Measurements from ENCODE around the gene RCAN2. TPM values are rescaled to one million over a fixed set of nuclear protein-coding genes. Genes with fewer than 3 reads are reported as not detected.

The RCAN2 gene
- total RNA-seq, 1 donor from 2014 or later: 17.0 TPM

DNA sequence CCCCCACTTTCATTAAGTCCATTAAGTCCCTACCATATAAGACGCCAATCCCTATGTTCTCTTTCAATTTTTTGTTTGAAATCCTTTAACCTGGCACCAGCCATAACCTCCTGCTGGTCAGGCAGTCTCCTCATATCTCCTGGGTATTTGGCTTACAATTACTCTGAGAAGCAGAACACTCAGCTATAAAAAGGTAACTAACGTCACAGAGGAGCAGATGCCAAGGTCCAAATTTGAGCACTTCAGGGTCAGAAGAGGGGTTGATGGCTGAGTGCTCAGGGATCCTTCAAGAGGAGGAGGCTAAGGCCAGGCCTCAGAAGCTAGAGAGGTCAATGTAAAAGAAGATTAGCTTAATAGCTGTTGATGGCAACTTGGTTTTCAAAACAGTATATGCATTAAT lies 22.3 kb upstream of the RCAN2 start:
- DNase-seq (ENCODE audit: low spot score): no peak
- Mint-ChIP-seq H3K9me3 (ENCODE audit: unreplicated experiment) (no peaks in the 10 kb centered on the region), H3K27ac (ENCODE audit: unreplicated experiment) (no peak overlapping the region), H3K36me3 (ENCODE audit: low read depth, unreplicated experiment) (no peaks in the 10 kb centered on the region), H3K4me3 (ENCODE audit: unreplicated experiment) (no peak overlapping the region), H3K27me3 (ENCODE audit: unreplicated experiment) (no peaks in the 10 kb centered on the region), H3K4me1 (ENCODE audit: unreplicated experiment) (no peaks in the 10 kb centered on the region)
- no peak for TF ChIP-seq CTCF (IDR thresholded peaks at IDR 0.05; ENCODE audit: unreplicated experiment)

DNA sequence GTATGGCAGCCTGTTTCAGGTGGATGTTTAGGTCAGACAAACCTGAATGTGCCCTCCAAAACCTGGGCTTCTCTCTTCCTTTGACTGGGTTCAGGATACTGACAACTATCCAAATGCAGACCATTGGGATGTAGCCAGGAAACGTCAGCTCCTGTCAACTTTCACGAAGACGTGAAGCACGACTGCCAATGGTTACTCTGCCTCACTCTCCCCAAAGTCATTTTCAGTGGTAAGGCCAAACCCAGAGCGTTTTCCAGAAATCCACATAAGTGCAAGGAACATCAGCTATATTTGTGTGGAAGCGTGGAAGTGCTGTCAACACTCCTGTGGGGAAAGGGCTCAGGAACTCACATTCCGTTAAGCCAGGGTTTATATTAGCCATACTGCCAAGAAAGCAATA lies 20.1 kb upstream of the RCAN2 start:
- no peaks in the 10 kb centered on the region for H3K4me1 Mint-ChIP-seq (ENCODE audit: unreplicated experiment)
- H3K9me3 Mint-ChIP-seq (ENCODE audit: unreplicated experiment): no peaks in the 10 kb centered on the region
- H3K27me3 Mint-ChIP-seq (ENCODE audit: unreplicated experiment): no peaks in the 10 kb centered on the region
- DNase-seq (ENCODE audit: low spot score): no peak
- no peak overlapping the region for H3K27ac Mint-ChIP-seq (ENCODE audit: unreplicated experiment)
- no peak for TF ChIP-seq CTCF (IDR thresholded peaks at IDR 0.05; ENCODE audit: unreplicated experiment)
- no peaks in the 10 kb centered on the region for H3K36me3 Mint-ChIP-seq (ENCODE audit: low read depth, unreplicated experiment)
- no peak overlapping the region for H3K4me3 Mint-ChIP-seq (ENCODE audit: unreplicated experiment)

- no peak for DNase-seq (ENCODE audit: low spot score)
- TF ChIP-seq CTCF (IDR thresholded peaks at IDR 0.05; ENCODE audit: unreplicated experiment): no peak
- no peak overlapping the region for H3K27ac Mint-ChIP-seq (ENCODE audit: unreplicated experiment)
- no peaks in the 10 kb centered on the region for H3K9me3 Mint-ChIP-seq (ENCODE audit: unreplicated experiment)
- no peaks in the 10 kb centered on the region for H3K36me3 Mint-ChIP-seq (ENCODE audit: low read depth, unreplicated experiment)
- H3K4me1 Mint-ChIP-seq (ENCODE audit: unreplicated experiment): no peaks in the 10 kb centered on the region
- no peak overlapping the region for H3K4me3 Mint-ChIP-seq (ENCODE audit: unreplicated experiment)
- no peaks in the 10 kb centered on the region for H3K27me3 Mint-ChIP-seq (ENCODE audit: unreplicated experiment)
Observed at GRCh38 chr6:46510651-46511050, 19.4 kb upstream of the RCAN2 start.

DNA sequence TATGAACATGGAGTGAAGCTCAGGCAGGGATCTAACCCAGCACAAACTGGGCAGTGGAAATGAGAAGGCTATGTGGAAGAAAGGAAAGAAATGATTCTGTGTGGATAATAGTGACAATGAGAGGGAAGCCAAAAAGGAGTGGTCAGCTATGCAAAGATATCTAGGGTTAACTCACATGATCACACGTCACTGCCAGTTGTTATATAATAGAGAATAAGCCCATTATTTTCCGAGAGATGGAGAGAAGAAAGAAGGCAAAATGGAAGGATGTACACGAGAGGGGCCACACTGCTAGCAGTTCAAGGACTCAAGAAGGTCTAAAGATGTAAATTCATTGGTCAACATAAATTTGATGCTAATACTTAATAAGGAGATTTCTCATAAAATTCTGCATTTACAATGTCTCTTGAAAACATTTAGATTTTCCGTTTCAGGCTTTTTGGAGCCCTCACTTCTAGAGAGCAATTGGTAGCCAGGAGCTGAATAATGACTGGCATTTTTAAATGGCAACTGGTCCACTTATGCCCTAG lies 18.8 kb upstream of the RCAN2 start:
- no peaks in the 10 kb centered on the region for H3K9me3 Mint-ChIP-seq (ENCODE audit: unreplicated experiment)
- no peak for TF ChIP-seq CTCF (IDR thresholded peaks at IDR 0.05; ENCODE audit: unreplicated experiment)
- peaks cover 5% of the 10 kb centered on the region for H3K4me1 Mint-ChIP-seq (ENCODE audit: unreplicated experiment)
- no peaks in the 10 kb centered on the region for H3K36me3 Mint-ChIP-seq (ENCODE audit: low read depth, unreplicated experiment)
- no peak for DNase-seq (ENCODE audit: low spot score)
- no peaks in the 10 kb centered on the region for H3K27me3 Mint-ChIP-seq (ENCODE audit: unreplicated experiment)
- H3K4me3 Mint-ChIP-seq (ENCODE audit: unreplicated experiment): no peak overlapping the region
- no peak overlapping the region for H3K27ac Mint-ChIP-seq (ENCODE audit: unreplicated experiment)

DNA sequence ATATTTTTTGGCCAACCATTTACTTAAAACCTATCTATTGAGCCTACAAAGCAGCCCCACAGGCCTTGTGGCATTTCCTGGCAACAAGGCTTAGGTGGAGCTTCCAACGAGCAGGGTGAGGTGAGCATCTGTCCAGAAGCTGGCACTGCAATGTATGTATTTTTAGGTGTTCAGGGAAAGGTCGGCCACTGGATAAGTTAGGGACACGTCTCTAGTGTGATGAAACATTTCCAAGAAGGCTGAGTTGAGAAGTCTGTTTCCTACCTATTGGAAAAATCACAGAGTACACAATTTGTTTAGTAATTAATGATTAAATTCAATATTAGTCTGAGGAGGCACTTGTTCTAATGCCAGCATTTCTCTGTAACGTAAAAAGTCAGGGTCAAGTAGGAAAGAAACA lies 17.8 kb upstream of the RCAN2 start:
- Mint-ChIP-seq H3K4me1 (ENCODE audit: unreplicated experiment) (peaks cover 5% of the 10 kb centered on the region), H3K9me3 (ENCODE audit: unreplicated experiment) (no peaks in the 10 kb centered on the region), H3K27me3 (ENCODE audit: unreplicated experiment) (no peaks in the 10 kb centered on the region), H3K36me3 (ENCODE audit: low read depth, unreplicated experiment) (no peaks in the 10 kb centered on the region), H3K27ac (ENCODE audit: unreplicated experiment) (no peak overlapping the region), H3K4me3 (ENCODE audit: unreplicated experiment) (no peak overlapping the region)
- no peak for DNase-seq (ENCODE audit: low spot score)
- TF ChIP-seq CTCF (IDR thresholded peaks at IDR 0.05; ENCODE audit: unreplicated experiment): no peak
